Fibroblast of the aortic adventitia (primary cell): ENCODE results near the gene IL25. TPM values are rescaled to one million over a fixed set of nuclear protein-coding genes. Genes with fewer than 3 reads are reported as not detected.

Experiments used
- DNase-seq: peaks from one replicate; pipeline ENCODE4 v3.0.0-alpha.2; 2010; ENCODE audit warnings: low read depth
- H3K4me3 ChIP-seq: 2 replicates; pipeline ENCODE4 v1.5.1; 2011; ENCODE audit warnings: low read depth, mild to moderate bottlenecking, control low read depth, low read length, moderate library complexity
- total RNA-seq: library from RNA; depleted of rRNA; stranded (reverse); fragments of >200 nt; gene quantifications from 2 replicates; pipeline ENCODE4 v1.2.3, GENCODE V29; 2012; ENCODE audit warnings: low replicate concordance
- TF ChIP-seq, protein P1 (sequence below): IDR thresholded peaks from 2 replicates; pipeline ENCODE4 v1.5.1; 2011; ENCODE audit warnings: mild to moderate bottlenecking, low read length, control low read depth, inconsistent platforms; ENCODE audit not compliant: insufficient read depth

IL25 gene
- total RNA-seq, 1 donor: not detected

DNA sequence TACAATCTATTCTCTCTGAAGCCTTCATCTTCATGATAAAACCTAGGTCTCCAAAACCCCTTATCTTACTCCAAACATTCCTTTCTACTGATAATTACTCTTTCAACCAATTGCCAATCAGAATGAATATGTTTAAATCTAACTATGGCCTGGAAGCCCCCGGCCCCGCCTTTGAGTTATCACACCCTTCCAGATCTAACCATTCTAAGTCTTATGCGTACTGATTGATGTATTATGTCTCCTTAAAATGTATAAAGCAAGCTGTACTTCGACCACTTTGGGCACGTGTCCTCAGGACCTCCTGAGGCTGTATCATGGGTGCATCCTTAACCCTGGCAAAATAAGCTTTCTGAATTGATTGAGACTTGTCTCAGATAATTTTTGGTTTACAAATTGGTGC, 37.0 kb upstream of the IL25 start:
- TF ChIP-seq, protein P1, sequence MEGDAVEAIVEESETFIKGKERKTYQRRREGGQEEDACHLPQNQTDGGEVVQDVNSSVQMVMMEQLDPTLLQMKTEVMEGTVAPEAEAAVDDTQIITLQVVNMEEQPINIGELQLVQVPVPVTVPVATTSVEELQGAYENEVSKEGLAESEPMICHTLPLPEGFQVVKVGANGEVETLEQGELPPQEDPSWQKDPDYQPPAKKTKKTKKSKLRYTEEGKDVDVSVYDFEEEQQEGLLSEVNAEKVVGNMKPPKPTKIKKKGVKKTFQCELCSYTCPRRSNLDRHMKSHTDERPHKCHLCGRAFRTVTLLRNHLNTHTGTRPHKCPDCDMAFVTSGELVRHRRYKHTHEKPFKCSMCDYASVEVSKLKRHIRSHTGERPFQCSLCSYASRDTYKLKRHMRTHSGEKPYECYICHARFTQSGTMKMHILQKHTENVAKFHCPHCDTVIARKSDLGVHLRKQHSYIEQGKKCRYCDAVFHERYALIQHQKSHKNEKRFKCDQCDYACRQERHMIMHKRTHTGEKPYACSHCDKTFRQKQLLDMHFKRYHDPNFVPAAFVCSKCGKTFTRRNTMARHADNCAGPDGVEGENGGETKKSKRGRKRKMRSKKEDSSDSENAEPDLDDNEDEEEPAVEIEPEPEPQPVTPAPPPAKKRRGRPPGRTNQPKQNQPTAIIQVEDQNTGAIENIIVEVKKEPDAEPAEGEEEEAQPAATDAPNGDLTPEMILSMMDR: no peak
- H3K4me3 ChIP-seq: no peak overlapping the region
- no peak for DNase-seq

DNA sequence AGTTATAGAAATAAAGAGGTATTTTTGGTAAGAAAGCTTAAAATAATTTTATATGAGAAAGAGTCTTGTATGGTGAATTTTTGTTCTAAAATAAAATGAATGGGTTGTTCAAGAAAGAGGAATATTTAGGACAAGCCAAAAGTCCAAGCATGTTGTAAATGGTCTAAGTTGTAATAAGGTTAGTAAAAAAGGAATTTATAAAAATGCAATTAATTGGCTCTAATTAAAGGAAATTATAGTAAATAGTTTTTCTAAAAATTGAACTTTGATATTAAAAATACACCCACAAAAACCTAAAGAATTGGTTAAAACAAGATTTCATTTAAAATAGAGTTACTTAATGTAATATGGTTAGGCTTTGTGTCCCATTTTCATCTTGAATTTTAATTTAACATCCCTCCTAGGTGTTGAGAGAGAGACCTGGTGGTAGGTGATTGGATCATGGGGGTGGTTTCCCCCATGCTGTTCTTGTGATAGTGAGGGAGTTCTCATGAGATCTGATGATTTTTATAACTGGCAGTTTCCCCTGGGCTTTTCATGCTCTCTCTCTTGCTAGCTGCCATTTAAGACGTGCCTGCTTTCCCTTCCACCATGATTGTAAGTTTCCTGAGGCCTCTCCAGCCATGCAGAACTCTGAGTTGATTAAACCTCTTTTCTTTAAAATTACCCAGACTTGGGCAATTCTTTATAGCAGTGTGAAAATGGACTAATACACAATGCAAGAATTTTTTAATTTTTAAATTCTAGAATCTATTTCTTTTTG, 32.9 kb upstream of the IL25 start:
- no peak for DNase-seq
- TF ChIP-seq, protein P1: no peak
- no peak overlapping the region for H3K4me3 ChIP-seq

DNA sequence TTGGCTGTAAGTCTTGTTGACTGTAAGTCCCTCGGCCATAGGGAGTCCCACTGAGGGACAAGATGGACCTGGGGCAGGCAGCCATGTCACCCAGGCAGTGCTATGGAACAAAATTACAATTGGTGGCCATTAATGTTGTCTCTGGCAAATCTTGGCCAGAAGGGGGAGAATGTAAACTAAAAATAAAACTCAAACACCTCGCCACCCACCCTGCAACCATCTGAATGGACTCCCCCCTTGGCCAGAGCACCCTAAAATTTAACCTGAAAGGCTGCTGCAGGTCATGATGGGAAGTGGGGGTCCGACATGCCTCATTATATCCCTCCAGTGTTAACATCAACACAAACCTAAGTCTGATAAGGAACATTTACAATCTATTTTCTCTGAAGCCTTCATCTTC, 28.1 kb upstream of the IL25 start:
- no peak overlapping the region for H3K4me3 ChIP-seq
- no peak for DNase-seq
- TF ChIP-seq, protein P1: no peak

DNA sequence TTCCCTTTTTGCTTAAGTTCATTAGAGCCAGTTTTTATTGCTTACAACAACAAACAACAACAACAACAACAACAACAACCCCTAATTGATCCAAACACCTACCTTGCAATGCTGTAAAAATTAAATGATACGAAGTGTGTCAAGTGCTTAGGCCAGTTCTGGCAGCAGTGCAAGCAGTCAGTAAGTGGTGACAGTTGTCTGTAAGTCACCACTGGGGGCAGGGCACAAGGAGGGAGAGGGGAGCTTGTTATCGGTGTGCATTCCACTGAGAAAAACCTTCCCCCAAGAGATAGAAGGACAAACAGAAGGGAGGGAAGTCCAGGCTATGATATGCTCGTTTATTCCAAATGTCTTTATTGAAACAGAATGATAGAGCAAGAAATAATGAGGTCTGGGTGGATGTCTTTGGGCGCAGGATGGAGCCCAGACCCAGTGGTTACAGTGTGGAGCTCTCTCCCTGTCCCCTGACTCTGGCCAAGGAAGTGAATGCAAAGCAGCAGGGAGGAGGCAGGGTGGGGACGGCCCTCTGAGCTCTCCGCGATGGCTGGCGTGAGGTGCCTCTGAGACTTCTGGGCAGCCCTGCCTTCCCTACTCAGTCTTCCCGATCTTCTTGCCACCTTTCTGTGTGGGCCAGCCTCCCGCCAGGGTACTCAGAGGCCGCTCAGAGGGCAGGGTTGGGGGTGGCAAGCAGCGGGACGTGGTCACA, 26.5 kb upstream of the IL25 start:
- TF ChIP-seq, protein P1: no peak
- H3K4me3 ChIP-seq: no peak overlapping the region
- DNase-seq: no peak

DNA sequence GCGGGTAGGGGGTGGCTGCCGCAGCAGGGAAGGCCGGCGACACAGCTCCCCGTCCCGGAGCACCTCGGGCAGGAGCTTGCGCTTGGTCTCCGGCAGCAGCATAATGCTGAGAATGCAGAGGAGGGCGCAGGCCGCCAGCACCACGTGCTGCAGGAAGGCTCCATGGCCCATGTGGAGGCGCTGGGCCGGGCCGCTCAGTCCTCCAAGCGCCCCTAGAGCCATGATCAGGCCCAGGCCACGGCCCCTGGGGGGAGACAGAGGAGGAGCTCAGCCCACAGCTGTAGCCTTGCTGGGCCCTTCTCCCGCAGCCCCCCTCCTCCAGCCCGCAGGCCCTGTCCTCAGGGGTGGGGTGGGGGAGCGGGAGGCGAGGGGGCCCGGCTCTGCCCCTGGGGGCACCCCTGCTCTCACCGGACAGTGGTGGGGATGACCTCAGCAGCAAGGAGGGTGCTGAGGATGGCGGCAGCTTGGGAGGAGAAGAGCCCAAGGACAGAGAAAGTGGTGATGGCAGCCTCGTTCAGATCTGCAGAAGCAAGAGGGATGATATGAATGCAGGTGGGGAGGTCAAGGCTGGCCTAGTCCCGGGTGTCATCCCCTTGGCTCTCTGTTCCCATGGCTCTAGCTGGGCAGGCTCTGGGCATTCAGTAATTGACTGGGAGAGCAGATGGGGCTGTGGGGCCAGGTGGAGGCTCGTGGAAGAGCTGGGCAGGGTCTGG, 25.8 kb upstream of the IL25 start:
- TF ChIP-seq, protein P1: no peak
- no peak overlapping the region for H3K4me3 ChIP-seq
- DNase-seq: no peak

DNA sequence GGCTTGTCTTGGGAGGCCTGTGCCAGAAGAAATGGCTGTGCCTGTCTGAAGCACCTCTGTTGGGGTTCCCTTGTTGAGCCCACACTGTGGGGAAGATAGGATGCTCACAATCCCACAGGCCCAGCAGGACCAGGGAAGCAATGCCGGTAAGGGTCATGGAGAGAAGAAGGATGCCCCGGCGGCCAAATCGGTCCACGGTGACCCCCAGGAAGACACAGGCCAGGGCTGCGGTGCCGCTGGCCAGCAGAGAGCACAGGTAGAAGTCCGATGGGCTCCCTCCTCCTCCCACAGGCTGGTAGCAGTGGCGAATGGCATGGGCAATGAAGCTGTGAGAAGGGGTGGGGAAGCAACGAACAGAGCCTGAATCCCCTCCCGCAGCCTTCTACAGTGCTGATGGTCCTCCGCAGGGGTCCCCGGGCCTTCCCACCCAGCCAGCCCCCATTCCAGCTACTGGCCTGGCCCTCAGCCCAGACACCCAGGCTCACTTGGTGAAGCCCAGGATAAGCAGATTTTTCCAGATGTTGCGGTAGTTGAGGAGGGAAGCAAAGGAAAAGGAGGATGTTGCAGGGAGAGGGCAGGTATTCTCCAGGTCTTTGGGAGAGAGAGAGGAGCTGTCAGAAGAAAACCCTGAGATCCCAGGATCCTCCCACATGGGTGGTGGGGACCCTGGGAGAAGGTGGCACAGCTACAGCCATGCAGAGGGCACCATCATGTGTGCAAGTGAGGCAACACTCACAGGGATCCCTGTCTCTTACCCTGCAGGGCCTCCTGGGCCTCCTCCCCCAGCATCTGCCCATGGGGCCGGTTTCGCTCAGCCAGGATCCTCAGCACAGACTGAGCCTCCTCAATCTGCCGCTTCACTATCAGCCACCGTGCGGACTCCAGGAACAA, 25.0 kb upstream of the IL25 start:
- no peak for DNase-seq
- TF ChIP-seq, protein P1: no peak

More for the DNA sequence above, 25.0 kb upstream of the IL25 start:
- H3K4me3 ChIP-seq: no peak overlapping the region
